Panc1 (cell line): Measurements from ENCODE around the gene SLC20A1. TPM values are rescaled to one million over a fixed set of nuclear protein-coding genes. Genes with fewer than 3 reads are reported as not detected.
A peak's percentile ranks its signal among the peaks of the same experiment; 100 is the strongest.

Experiments
- ATAC-seq: fragments of 200-7000 bp; cut with Tn5 transposase; 2 replicates; pipeline ENCODE4 v1.9.1; 2020; ENCODE audit warnings: mild to moderate bottlenecking, moderate library complexity
- BruUV-seq: library from RNA; stranded (reverse); fragments of 400-500 nt; replicated peaks from 2 replicates; lab custom pipeline; 2021; lab: Mats Ljungman, UMichigan
- CTCF ChIA-PET: fragments of 300-600 bp; sonication (Branson Sonifier 250); formaldehyde crosslinking; loops from one replicate; lab custom pipeline; 2022; ENCODE audit warnings: antibody characterized with exemption; lab: Charles Lee
- POLR2A ChIA-PET: fragments of 300-600 bp; sonication (Branson Sonifier 250); formaldehyde crosslinking; loops from one replicate; lab custom pipeline; 2022; ENCODE audit warnings: antibody characterized with exemption; lab: Charles Lee
- DNase-seq: peaks from one replicate; pipeline ENCODE4 v3.0.0-alpha.2; 2010; ENCODE audit warnings: low read depth, low spot score
- H3K27ac ChIP-seq: 2 replicates; pipeline ENCODE4 v1.5.1; 2011; ENCODE audit warnings: mild to moderate bottlenecking, low read length, inconsistent platforms
- H3K27me3 ChIP-seq: fragments of 200-500 bp; sonication (Bioruptor generic); 2 replicates; pipeline ENCODE4 v1.6.0; 2014; ENCODE audit warnings: low read length, inconsistent platforms; ENCODE audit not compliant: control insufficient read depth, insufficient read depth
- H3K36me3 ChIP-seq: fragments of 200-500 bp; sonication (Bioruptor generic); 2 replicates; pipeline ENCODE4 v1.5.1; 2014; ENCODE audit warnings: inconsistent platforms, mild to moderate bottlenecking, low read length, moderate library complexity; ENCODE audit not compliant: control insufficient read depth, insufficient read depth
- H3K4me1 ChIP-seq: 2 replicates; pipeline ENCODE4 v1.5.1; 2011; ENCODE audit warnings: inconsistent platforms, mild to moderate bottlenecking, low read length, moderate library complexity; ENCODE audit not compliant: control insufficient read depth, insufficient read depth
- H3K4me3 ChIP-seq, 2 experiments: 2 replicates each; pipeline ENCODE4 v1.5.1; 2011 to 2012; ENCODE audit warnings: low read depth in 2 of 2, low read length in 2 of 2, mild to moderate bottlenecking in 2 of 2, inconsistent platforms in 1 of 2, moderate library complexity in 1 of 2
- H3K9me3 ChIP-seq: fragments of 200-500 bp; sonication (Bioruptor generic); 2 replicates; pipeline ENCODE4 v1.5.1; 2014; ENCODE audit warnings: low read depth, mild to moderate bottlenecking, inconsistent platforms, low read length, moderate library complexity; ENCODE audit not compliant: control insufficient read depth, insufficient read depth
- CTCF ChIP-seq: fragments of 450-650 bp; IDR thresholded peaks from 2 replicates; pipeline ENCODE4 v1.5.1; 2017; ENCODE audit warnings: mild to moderate bottlenecking
- POLR2AphosphoS5 ChIP-seq: IDR thresholded peaks from 2 replicates; pipeline ENCODE4 v1.6.1; 2012; ENCODE audit warnings: mild to moderate bottlenecking, low read depth, low read length, moderate library complexity
- REST ChIP-seq, 2 experiments: IDR thresholded peaks; 2 replicates each; pipeline ENCODE4 v1.6.1; 2011 to 2012; ENCODE audit warnings: low read depth in 2 of 2, control low read depth in 1 of 2, low read length in 1 of 2, mild to moderate bottlenecking in 1 of 2, moderate library complexity in 1 of 2; ENCODE audit not compliant: insufficient read depth in 1 of 2
- SIN3A ChIP-seq: IDR thresholded peaks from 2 replicates; pipeline ENCODE4 v1.6.1; 2012; ENCODE audit warnings: low read depth, mild to moderate bottlenecking, low read length, moderate library complexity, borderline replicate concordance; ENCODE audit not compliant: insufficient read depth
- TCF7L2 ChIP-seq: IDR thresholded peaks from 2 replicates; pipeline ENCODE4 v1.6.1; 2011; ENCODE audit warnings: mild to moderate bottlenecking, low read depth, low read length, inconsistent platforms
- in situ Hi-C: cut with HindIII; loops from 2 replicates; pipeline ENCODE4 v1.10.0; 2016; ENCODE audit warnings: low sequenced_read_pairs, low pct_unique_long_range_greater_than_20kb
- intact Hi-C: fragments of 100-400 bp; cut with micrococcal nuclease; formaldehyde crosslinking; loops from one replicate; pipeline ENCODE4 v1.10.0; 2022; ENCODE audit not compliant: unreplicated experiment
- total RNA-seq: library from RNA; stranded (reverse); gene quantifications from one replicate; pipeline ENCODE4 v1.2.1, GENCODE V29; 2021; ENCODE audit not compliant: unreplicated experiment

The SLC20A1 gene
- total RNA-seq, 1 experiment from 2014 or later: 72.0 TPM

- CTCF ChIA-PET: interaction anchor here (1.0 kb wide), 1 partner anchor 32 kb away, joined by 3 read pairs; no protein-coding TSS in a partner anchor
- TSS peak; percentile 34 for BruUV-seq
These were observed 13.3 kb downstream of the SLC20A1 start for GRCh38 chr2:112658839-112659667.

GRCh38 chr2:112660138-112660537 is 14.4 kb downstream of the SLC20A1 start:
- ChIA-PET POLR2A (no interaction called here), CTCF (no interaction called here)
- no peaks in the 10 kb centered on the region for H3K9me3 ChIP-seq
- intact Hi-C loops: no loop called here
- no peak overlapping the region for H3K4me3 ChIP-seq
- H3K36me3 ChIP-seq: peaks cover 59% of the 10 kb centered on the region
- no peak overlapping the region for H3K27ac ChIP-seq
- DNase-seq (no peak), ATAC-seq (no peak)
- in situ Hi-C loops: no loop called here
- H3K4me1 ChIP-seq: no peaks in the 10 kb centered on the region
- no peaks in the 10 kb centered on the region for H3K27me3 ChIP-seq
- BruUV-seq: no TSS peak
- TF ChIP-seq POLR2AphosphoS5 (no peak), REST (IDR thresholded peaks at IDR 0.05; ENCODE audit: insufficient read depth in 1 of 2, low read depth in 2 of 2, low read length in 1 of 2) (no peak), CTCF (no peak), SIN3A (no peak)

More at GRCh38 chr2:112658839-112659667, 13.3 kb downstream of the SLC20A1 start:
- no peaks in the 10 kb centered on the region for H3K9me3 ChIP-seq
- no peaks in the 10 kb centered on the region for H3K27me3 ChIP-seq
- intact Hi-C loops (no loop called here), in situ Hi-C loops (no loop called here)
- POLR2A ChIA-PET: no interaction called here
- no peak for TF ChIP-seq CTCF
- TF ChIP-seq POLR2AphosphoS5: no peak
- TF ChIP-seq REST (IDR thresholded peaks at IDR 0.05; ENCODE audit: insufficient read depth in 1 of 2, low read depth in 2 of 2, low read length in 1 of 2): no peak
- no peak for TF ChIP-seq SIN3A
- TF ChIP-seq TCF7L2: no peak
- 0 out of 2 replicates have a peak, but pooled peaks have one; percentile 52 for ATAC-seq
- H3K36me3 ChIP-seq: peaks cover 62% of the 10 kb centered on the region
- no peaks in the 10 kb centered on the region for H3K4me1 ChIP-seq
- H3K4me3 ChIP-seq: no peak overlapping the region
- H3K27ac ChIP-seq: no peak overlapping the region
- DNase-seq: no peak
